T-helper 2 cell treated with Interferon-gamma antibody and Interleukin-4, amounts not matched to agents 5 μg/mL and 100 μg/mL, for 36 hours (primary cell): ENCODE data around the gene LRRC4C.

ENCODE experiments used
- DNase-seq: peaks from one replicate; pipeline ENCODE4 v3.0.0; 2021; ENCODE audit warnings: low spot score
- H3K27ac Mint-ChIP-seq: one replicate; pipeline ENCODE4 v1.8.0; 2021; ENCODE audit warnings: mild to moderate bottlenecking, mixed read lengths
- H3K27me3 Mint-ChIP-seq: one replicate; pipeline ENCODE4 v1.8.0; 2021; ENCODE audit warnings: low read depth, mixed read lengths
- H3K36me3 Mint-ChIP-seq: one replicate; pipeline ENCODE4 v1.8.0; 2021; ENCODE audit warnings: low read depth, mixed read lengths
- H3K4me1 Mint-ChIP-seq: one replicate; pipeline ENCODE4 v1.8.0; 2021; ENCODE audit warnings: low read depth, mixed read lengths
- H3K4me3 Mint-ChIP-seq: one replicate; pipeline ENCODE4 v1.8.0; 2022; ENCODE audit warnings: mild to moderate bottlenecking, moderate library complexity, mixed read lengths
- H3K9me3 Mint-ChIP-seq: one replicate; pipeline ENCODE4 v1.8.0; 2021; ENCODE audit warnings: mixed read lengths

Gene LRRC4C

DNA sequence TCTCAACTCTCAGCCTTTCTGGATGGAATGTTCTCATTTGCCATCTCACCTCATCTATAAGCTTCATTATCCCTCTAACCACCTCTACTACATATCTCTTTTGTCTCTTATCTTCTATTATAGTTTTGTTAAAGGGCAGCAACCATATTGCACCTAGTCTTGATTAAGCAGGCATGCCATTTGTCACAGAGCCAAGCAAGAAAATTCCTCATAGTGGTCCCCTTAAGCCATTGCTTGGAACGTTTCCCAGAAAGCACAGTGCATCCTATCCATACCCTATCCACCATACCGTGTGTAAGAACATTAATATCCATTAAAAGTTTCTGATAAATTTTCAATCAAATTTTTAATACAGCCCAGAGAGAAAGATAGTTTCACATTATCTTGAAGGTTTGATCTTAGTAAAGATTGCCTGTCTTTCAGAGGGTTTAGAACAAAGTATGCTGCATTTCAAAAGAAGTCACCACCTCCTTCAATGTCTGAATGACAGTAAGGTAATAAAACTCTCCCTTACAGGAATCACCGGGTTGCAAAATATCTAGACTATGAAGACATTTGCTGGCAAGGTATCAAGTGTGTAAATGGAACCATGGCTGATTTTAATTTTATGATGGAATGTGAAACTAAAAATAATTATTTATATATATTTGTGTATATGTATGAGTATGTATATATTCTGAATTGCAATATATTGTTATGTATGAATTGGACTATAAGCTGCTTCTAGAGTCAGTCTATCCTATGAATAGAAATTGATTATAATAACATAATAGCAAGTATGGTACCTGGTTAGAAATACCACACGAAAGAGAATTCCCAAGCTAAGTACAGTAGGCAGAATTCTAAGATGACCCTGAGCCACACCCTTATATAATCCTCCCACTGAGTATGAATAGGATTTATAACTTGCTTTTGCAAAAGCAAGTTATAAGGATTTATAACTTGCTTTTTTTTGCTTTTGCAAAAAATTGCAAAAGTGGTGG lies 1296.3 kb downstream of the LRRC4C start:
- no peaks in the 10 kb centered on the region for H3K36me3 Mint-ChIP-seq
- peaks cover 33% of the 10 kb centered on the region for H3K9me3 Mint-ChIP-seq
- H3K4me3 Mint-ChIP-seq: no peak overlapping the region
- no peaks in the 10 kb centered on the region for H3K27me3 Mint-ChIP-seq
- H3K27ac Mint-ChIP-seq: no peak overlapping the region
- no peaks in the 10 kb centered on the region for H3K4me1 Mint-ChIP-seq
- no peak for DNase-seq

GRCh38 chr11:40161854-40162410 lies 1297.5 kb downstream of the LRRC4C start:
- no peaks in the 10 kb centered on the region for H3K27me3 Mint-ChIP-seq
- no peak overlapping the region for H3K4me3 Mint-ChIP-seq
- H3K4me1 Mint-ChIP-seq: no peaks in the 10 kb centered on the region
- H3K27ac Mint-ChIP-seq: no peak overlapping the region
- H3K36me3 Mint-ChIP-seq: no peaks in the 10 kb centered on the region
- H3K9me3 Mint-ChIP-seq: peaks cover 35% of the 10 kb centered on the region
- DNase-seq: no peak

DNA sequence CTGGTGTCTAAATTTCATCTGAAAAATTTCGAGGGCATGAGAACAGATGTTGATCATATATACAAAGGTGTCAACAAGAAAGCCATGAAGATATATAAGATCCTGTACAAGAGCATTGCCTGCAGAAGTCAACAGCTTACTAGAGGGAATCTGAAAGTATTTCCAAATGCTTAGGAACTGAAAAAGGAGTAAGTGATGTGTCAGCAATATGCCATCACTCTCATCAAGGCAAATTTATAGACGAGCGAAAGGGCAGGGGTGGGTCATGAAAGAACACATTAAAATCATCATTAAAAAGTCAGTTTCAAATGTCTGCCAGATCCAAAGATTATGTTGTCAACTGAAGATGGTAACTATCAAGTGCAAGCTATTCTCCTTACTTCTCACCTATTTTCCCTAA lies 1299.0 kb downstream of the LRRC4C start:
- no peak overlapping the region for H3K4me3 Mint-ChIP-seq

DNA sequence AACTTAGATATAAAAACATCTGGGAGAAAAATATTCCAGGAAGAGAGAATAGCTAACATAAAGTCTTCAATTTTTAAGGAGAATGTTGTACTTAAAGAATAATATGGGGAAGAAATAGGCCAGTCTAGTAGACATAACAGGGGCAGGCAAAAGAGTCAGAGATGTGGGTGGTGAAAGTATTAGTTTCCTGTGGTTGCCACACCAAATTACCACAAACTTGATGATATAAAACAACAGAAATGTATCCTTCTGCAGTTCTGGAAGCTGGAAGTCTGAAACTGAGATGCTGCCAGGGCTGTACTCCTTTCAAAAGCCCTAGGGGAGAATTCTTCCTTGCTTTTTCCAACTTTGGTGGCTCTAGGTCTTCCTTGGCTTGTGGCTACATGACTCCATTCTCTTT lies 1309.7 kb downstream of the LRRC4C start:
- H3K27ac Mint-ChIP-seq: no peak overlapping the region
- H3K4me3 Mint-ChIP-seq: no peak overlapping the region
- no peak for DNase-seq
- H3K36me3 Mint-ChIP-seq: no peaks in the 10 kb centered on the region
- no peaks in the 10 kb centered on the region for H3K27me3 Mint-ChIP-seq
- no peaks in the 10 kb centered on the region for H3K4me1 Mint-ChIP-seq
- peaks cover 30% of the 10 kb centered on the region for H3K9me3 Mint-ChIP-seq

More for the DNA sequence above, 1299.0 kb downstream of the LRRC4C start:
- H3K36me3 Mint-ChIP-seq: no peaks in the 10 kb centered on the region
- no peaks in the 10 kb centered on the region for H3K27me3 Mint-ChIP-seq
- no peak for DNase-seq
- peaks cover 42% of the 10 kb centered on the region for H3K9me3 Mint-ChIP-seq
- H3K27ac Mint-ChIP-seq: no peak overlapping the region
- no peaks in the 10 kb centered on the region for H3K4me1 Mint-ChIP-seq

DNA sequence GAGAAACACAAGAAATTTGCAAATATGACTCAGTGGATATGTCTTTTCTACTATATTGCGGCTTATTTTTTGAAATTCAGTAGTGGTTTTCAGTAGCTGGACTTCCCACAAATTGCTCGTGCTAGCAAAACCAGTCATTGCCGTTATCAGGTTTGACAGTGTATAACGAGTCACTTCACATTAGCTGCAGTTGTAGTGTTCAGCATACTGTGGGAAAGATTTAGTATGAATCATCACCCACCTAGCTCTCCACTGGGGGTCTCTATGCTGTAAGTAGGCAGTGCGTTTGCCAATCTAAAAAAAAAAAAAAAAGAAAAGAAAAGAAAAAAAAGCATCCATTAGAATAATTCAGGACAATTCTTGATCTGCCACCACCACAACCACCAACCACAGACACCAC lies 1318.9 kb downstream of the LRRC4C start:
- no peaks in the 10 kb centered on the region for H3K4me1 Mint-ChIP-seq
- H3K9me3 Mint-ChIP-seq: peaks cover 44% of the 10 kb centered on the region
- no peaks in the 10 kb centered on the region for H3K27me3 Mint-ChIP-seq
- H3K36me3 Mint-ChIP-seq: no peaks in the 10 kb centered on the region
- no peak overlapping the region for H3K27ac Mint-ChIP-seq
- no peak overlapping the region for H3K4me3 Mint-ChIP-seq
- no peak for DNase-seq

DNA sequence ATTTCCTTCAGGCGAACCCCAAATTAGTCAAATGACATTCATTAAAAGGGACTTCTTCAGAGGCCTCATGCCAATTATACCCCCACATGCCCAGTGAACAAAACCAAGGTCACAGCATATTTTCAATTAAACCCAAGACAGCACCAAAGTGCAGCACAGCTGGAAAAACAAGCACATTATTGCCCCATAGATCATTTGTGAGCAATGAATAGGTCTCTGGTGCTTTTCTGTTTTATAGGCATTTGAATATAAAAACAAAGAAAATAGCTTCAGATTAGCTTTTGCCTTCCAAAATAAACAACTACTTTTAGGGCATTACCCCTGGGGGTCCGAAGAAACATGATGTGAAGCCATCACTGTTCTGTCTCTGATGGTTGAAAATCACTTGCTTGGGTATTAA lies 1319.9 kb downstream of the LRRC4C start:
- Mint-ChIP-seq H3K4me1 (no peaks in the 10 kb centered on the region), H3K27me3 (no peaks in the 10 kb centered on the region), H3K4me3 (no peak overlapping the region), H3K27ac (no peak overlapping the region), H3K9me3 (peaks cover 46% of the 10 kb centered on the region), H3K36me3 (no peaks in the 10 kb centered on the region)
- no peak for DNase-seq

DNA sequence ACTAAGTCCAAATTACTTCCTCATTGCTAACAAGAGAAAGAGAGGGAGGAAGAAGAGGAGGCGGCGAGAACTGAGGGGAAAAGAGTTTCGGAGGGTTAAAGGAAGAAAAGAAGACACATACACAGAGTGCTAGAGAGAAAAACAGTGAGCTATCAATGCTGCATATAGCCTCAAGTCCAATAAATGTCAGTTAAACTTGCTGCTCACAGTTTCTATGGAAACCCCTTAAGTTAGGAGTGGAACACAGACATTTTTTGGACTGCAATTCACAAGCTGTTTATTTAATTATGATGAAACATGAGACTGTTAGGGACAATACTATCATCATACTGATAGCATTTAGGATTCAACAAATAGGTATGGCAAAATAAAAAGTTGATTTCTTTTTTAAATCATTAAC lies 1320.4 kb downstream of the LRRC4C start:
- no peak overlapping the region for H3K27ac Mint-ChIP-seq
- DNase-seq: no peak
- peaks cover 46% of the 10 kb centered on the region for H3K9me3 Mint-ChIP-seq
- no peaks in the 10 kb centered on the region for H3K27me3 Mint-ChIP-seq
- H3K4me1 Mint-ChIP-seq: no peaks in the 10 kb centered on the region
- no peaks in the 10 kb centered on the region for H3K36me3 Mint-ChIP-seq
- no peak overlapping the region for H3K4me3 Mint-ChIP-seq

DNA sequence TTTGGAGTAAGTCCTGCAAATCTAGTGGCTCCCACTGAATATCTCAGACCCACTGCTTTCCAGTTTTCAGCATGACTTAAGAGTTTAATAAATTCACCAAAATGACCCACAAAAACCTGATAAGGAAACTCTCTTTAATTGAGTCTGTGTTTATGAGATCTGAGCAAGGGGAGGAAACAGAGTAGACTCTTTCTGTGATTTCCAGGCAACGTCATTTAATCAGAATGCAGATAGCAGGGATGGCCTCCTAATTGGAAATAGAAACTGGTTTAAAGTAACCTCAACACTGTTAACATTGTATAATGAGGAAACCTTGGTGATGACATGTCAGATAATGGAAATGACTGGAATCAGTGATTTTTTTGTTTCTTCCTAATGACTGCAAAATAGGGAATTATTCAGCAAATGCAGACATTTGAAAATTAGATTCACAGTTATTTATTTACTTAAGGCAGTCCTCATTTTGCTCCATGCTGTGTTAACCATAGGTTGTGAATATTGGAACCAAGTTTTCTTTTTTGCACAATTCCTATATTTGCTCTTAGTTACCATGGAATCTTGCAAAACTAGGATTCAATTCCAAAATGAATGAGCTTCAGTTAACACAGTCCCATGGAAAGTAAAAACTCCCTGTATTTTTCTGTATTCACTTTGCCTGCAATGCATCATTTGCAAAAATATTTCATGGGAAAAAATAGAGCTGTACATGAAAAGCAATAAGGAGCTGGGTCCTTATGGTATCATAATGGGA lies 1324.5 kb downstream of the LRRC4C start:
- Mint-ChIP-seq H3K27me3 (no peaks in the 10 kb centered on the region), H3K36me3 (no peaks in the 10 kb centered on the region), H3K27ac (no peak overlapping the region), H3K4me3 (no peak overlapping the region), H3K4me1 (no peaks in the 10 kb centered on the region), H3K9me3 (peaks cover 34% of the 10 kb centered on the region)
- no peak for DNase-seq

DNA sequence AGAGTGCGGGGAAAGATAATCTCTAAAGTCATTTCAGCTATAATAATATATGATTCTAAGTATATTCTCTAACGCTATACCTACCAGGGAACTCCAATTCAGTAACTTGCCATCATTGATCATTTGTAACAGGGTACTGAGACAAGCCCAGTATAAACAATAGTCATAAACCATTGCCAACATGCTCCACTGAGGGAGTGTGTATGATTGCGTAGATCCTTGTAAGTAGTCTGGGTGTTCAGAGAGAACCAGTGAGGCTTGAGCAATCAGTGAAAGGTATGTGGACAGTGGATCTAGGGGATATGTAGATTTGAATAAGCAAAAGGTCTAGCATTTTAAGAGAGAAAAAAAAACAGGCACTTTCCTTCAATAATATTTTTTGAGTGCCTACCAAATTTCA lies 1326.0 kb downstream of the LRRC4C start:
- Mint-ChIP-seq H3K4me1 (no peaks in the 10 kb centered on the region), H3K27ac (no peak overlapping the region), H3K4me3 (no peak overlapping the region), H3K9me3 (peaks cover 30% of the 10 kb centered on the region), H3K27me3 (no peaks in the 10 kb centered on the region), H3K36me3 (no peaks in the 10 kb centered on the region)
- no peak for DNase-seq

- no peak for DNase-seq
- no peaks in the 10 kb centered on the region for H3K27me3 Mint-ChIP-seq
- H3K4me3 Mint-ChIP-seq: no peak overlapping the region
- H3K36me3 Mint-ChIP-seq: no peaks in the 10 kb centered on the region
- H3K27ac Mint-ChIP-seq: no peak overlapping the region
- peaks cover 29% of the 10 kb centered on the region for H3K9me3 Mint-ChIP-seq
- no peaks in the 10 kb centered on the region for H3K4me1 Mint-ChIP-seq
These were observed 1326.5 kb downstream of the LRRC4C start for GRCh38 chr11:40132912-40133311.

DNA sequence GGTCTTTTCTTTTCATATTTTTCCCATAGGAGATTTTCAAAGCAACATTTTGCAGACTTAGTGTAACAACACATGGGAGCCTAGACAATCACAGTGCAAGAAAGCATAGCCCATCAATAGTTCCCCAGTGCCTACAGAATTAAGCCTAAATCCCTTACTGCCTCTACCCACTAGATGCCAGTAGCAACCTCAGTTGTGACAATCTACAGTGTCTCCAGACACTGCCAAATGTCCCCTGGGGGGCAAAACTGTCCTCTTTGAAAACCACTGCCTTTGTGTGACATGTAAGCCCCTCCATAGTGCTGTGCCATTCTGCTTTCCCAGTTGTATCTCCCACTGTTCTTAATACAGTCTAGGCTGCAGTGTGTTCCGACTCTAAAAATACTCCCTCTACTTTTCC lies 1329.0 kb downstream of the LRRC4C start:
- no peak overlapping the region for H3K27ac Mint-ChIP-seq
- H3K4me1 Mint-ChIP-seq: no peaks in the 10 kb centered on the region
- H3K36me3 Mint-ChIP-seq: no peaks in the 10 kb centered on the region
- peaks cover 22% of the 10 kb centered on the region for H3K9me3 Mint-ChIP-seq
- H3K4me3 Mint-ChIP-seq: no peak overlapping the region
- no peaks in the 10 kb centered on the region for H3K27me3 Mint-ChIP-seq
- no peak for DNase-seq

GRCh38 chr11:40129266-40129665 lies 1330.2 kb downstream of the LRRC4C start:
- DNase-seq: no peak
- no peaks in the 10 kb centered on the region for H3K36me3 Mint-ChIP-seq
- H3K27me3 Mint-ChIP-seq: no peaks in the 10 kb centered on the region
- H3K4me3 Mint-ChIP-seq: no peak overlapping the region
- H3K27ac Mint-ChIP-seq: no peak overlapping the region
- H3K4me1 Mint-ChIP-seq: no peaks in the 10 kb centered on the region
- peaks cover 23% of the 10 kb centered on the region for H3K9me3 Mint-ChIP-seq

DNA sequence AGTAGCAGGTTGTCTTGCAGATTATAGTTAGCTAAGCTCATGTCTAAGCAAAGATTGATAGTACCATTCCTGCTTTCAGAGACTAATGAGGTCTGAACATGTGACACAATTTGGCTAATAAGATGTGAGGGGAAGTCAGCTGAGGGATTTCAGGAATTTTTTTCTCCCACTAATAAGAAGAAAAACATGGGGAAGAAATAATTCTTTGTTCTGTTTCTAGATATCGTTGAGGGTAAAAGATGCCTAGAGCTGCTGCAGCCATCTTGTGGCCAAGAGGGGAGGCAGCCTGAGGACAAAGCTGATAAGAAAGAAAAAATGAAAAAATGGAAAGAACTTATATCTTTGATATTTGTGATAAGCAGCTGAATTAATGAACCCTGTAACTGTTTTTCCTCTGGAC lies 1334.4 kb downstream of the LRRC4C start:
- Mint-ChIP-seq H3K36me3 (no peaks in the 10 kb centered on the region), H3K4me1 (no peaks in the 10 kb centered on the region), H3K27ac (no peak overlapping the region), H3K27me3 (no peaks in the 10 kb centered on the region), H3K4me3 (no peak overlapping the region), H3K9me3 (peaks cover 17% of the 10 kb centered on the region)
- DNase-seq: no peak

DNA sequence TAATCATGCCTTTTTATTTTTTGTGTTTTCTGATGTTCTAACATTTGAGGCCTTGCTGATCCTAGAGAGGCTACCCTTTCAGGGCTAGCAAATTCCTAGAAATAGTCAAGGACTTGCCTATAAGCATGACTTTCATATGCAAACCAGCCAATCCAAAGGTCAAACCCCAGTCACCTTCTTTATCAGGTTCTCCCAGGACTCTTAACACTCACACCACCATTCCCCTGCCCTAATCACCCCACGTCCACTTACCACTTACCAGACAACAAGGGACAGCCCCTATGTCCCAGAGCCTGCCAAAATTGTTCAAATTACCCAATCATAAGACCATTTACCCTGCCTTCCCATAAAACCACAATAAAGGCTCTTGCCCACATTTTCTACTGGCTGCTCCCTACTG lies 1339.8 kb downstream of the LRRC4C start:
- H3K36me3 Mint-ChIP-seq: no peaks in the 10 kb centered on the region
- peaks cover 20% of the 10 kb centered on the region for H3K9me3 Mint-ChIP-seq
- H3K4me3 Mint-ChIP-seq: no peak overlapping the region
- no peak for DNase-seq
- H3K27me3 Mint-ChIP-seq: no peaks in the 10 kb centered on the region
- H3K4me1 Mint-ChIP-seq: no peaks in the 10 kb centered on the region
- no peak overlapping the region for H3K27ac Mint-ChIP-seq
